Spleen (tissue), 11 donors: Measurements from ENCODE around the gene FKRP. TPM values are rescaled to one million over a fixed set of nuclear protein-coding genes. Genes with fewer than 3 reads are reported as not detected.

Experiments used
- DNase-seq: peaks from one replicate; pipeline ENCODE4 v3.0.0-alpha.2; 2020
- H3K27ac ChIP-seq, 8 donors: fragments of 200-600 bp; sonication (generic) in 7 of 8; 1 replicate in 4 of 8; 2 replicates in 4 of 8; pipeline versions ENCODE4 v1.5.0 to v1.8.0; 2016 to 2021; ENCODE audit warnings: inconsistent platforms in 4 of 8, mild to moderate bottlenecking in 4 of 8, moderate library complexity in 1 of 8
- H3K27me3 ChIP-seq, 7 donors: fragments of 200-600 bp; sonication (generic) in 6 of 7; replicated peaks in 1 of 7; 1 replicate in 4 of 7; 2 replicates in 3 of 7; pipeline versions ENCODE4 v1.5.0 to v1.8.0; 2016 to 2021; ENCODE audit warnings: inconsistent platforms in 3 of 7, mild to moderate bottlenecking in 1 of 7
- H3K36me3 ChIP-seq, 6 donors: fragments of 200-600 bp; sonication (generic) in 5 of 6; 1 replicate in 4 of 6; 2 replicates in 2 of 6; pipeline versions ENCODE4 v1.5.0 to v1.8.0; 2016 to 2021; ENCODE audit warnings: inconsistent platforms in 2 of 6
- H3K4me1 ChIP-seq, 6 donors: fragments of 200-600 bp; sonication (generic) in 5 of 6; 1 replicate in 3 of 6; 2 replicates in 3 of 6; pipeline versions ENCODE4 v1.5.0 to v1.8.0; 2016 to 2021; ENCODE audit warnings: inconsistent platforms in 3 of 6
- H3K4me3 ChIP-seq, 8 donors: fragments of 200-600 bp; sonication (generic) in 7 of 8; 1 replicate in 4 of 8; 2 replicates in 4 of 8; pipeline versions ENCODE4 v1.5.0 to v1.8.0; 2016 to 2021; ENCODE audit warnings: inconsistent platforms in 4 of 8, mild to moderate bottlenecking in 4 of 8, moderate library complexity in 2 of 8
- H3K9me3 ChIP-seq, 8 donors: fragments of 200-600 bp; sonication (generic) in 7 of 8; 1 replicate in 4 of 8; 2 replicates in 4 of 8; pipeline versions ENCODE4 v1.5.0 to v1.8.0; 2016 to 2021; ENCODE audit warnings: inconsistent platforms in 4 of 8
- CTCF ChIP-seq, 11 experiments: fragments of 200-600 bp in 7 of 11; fragments of 450-650 bp in 4 of 11; sonication (generic) in 4 of 11; IDR thresholded peaks in 8 of 11; conservative IDR thresholded peaks in 3 of 11; 1 replicate in 7 of 11; 2 replicates in 4 of 11; pipeline versions ENCODE4 v1.4.0 to v1.8.0; 2016 to 2021; ENCODE audit warnings: antibody characterized with exemption in 11 of 11, inconsistent platforms in 4 of 11, mild to moderate bottlenecking in 1 of 11
- POLR2A ChIP-seq, 3 donors: fragments of 450-650 bp; IDR thresholded peaks; one replicate each; pipeline ENCODE4 v1.5.1; 2017; ENCODE audit warnings: antibody characterized with exemption in 3 of 3, mild to moderate bottlenecking in 1 of 3
- POLR2AphosphoS5 ChIP-seq, 3 donors: sonication (generic); formaldehyde crosslinking; IDR thresholded peaks; one replicate each; pipeline ENCODE4 v1.5.1; 2017; ENCODE audit warnings: antibody characterized with exemption in 3 of 3
- WGBS, 5 donors: extraction: QIAGEN DNeasy Blood & Tissue Kit in 3 of 5; methylation state at CpG; one replicate each; pipeline versions ENCODE4 v1.1.5 to v1.1.7; 2013 to 2018; 5-methylcytosine and 5-hydroxymethylcytosine counted together
- intact Hi-C: fragments of 100-400 bp; cut with DNase I; formaldehyde crosslinking; loops from one replicate; pipeline ENCODE4 v1.15.0; 2023; ENCODE audit warnings: low total_unique reads
- polyA plus RNA-seq, 3 donors: library from polyadenylated mRNA; stranded (reverse); fragments of 200-250 nt; gene quantifications; one replicate each; pipeline ENCODE4 v1.2.1, GENCODE V29; 2013
- total RNA-seq, 7 donors: library from RNA; depleted of rRNA in 3 of 7; stranded (reverse); fragments of >200 nt in 3 of 7; fragmentation: NEBNext Ultra II Directional in 4 of 7; extraction: Animal tissue kit (Norgen Biotek cat#: 25700) in 4 of 7; gene quantifications; one replicate each; pipeline versions ENCODE4 v1.1.0 to v1.2.1, GENCODE V29; 2016 to 2021
- donor health status: healthy with polysubstance abuse.
- donor health status: DM: no; HTN: no; CAD: no; lungs with moderate emphysema.
- donor health status: DM: no; HTN: no; CAD: no.
- donor health status: Bipolar disorder and iron deficiency.
- donor health status: healthy.
- donor health status: DM: no; HTN: no; CAD: no.
- donor health status: DM: yes; HTN: yes; CAD: no.

The FKRP gene
- total and polyA plus RNA-seq, 10 donors, result 5.3 to 24.8 (median 18.8) TPM

GRCh38 chr19:46791944-46792343 is 46.1 kb downstream of the FKRP start:
- Histone ChIP-seq H3K27me3 (no peaks in the 10 kb centered on the region), H3K4me1 (peaks cover 5 to 38% (median 18%) of the 10 kb centered on the region in 6 donors), H3K27ac (peak overlapping the region in 3 of 8 donors; percentile 16 to 44 (median 38)), H3K9me3 (no peaks in the 10 kb centered on the region), H3K4me3 (no peak overlapping the region), H3K36me3 (no peaks in the 10 kb centered on the region)
- DNase-seq, result no peak
- intact Hi-C loops, result no loop called here
- TF ChIP-seq CTCF (IDR thresholded peaks at IDR 0.05 in 8 of 11, conservative IDR thresholded peaks at IDR 0.05 in 3 of 11) (no peak), POLR2A (IDR thresholded peaks at IDR 0.05) (no peak), POLR2AphosphoS5 (IDR thresholded peaks at IDR 0.05) (no peak)
- 12 to 33% (median 19%) methylated on average over 5 of the region's 5 CpGs for WGBS, 5 donors

DNA sequence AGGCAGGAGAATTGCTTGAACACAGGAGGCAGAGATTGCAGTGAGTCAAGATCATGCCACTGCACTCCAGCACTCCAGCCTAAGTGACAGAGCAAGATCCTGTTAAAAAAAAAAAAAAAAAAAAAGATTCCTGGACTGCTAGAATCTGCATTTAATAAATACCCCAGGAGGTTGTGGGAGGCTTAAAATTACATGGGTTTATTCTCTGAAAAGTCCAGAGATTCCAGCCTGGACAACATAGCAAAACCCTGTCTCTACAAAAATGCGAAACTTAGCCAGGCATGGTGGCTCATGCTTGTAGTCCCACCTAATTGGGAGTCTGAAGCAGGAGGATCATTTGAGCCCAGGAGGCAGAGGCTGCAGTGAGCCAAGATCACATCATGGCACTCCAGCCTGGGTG is 52.0 kb downstream of the FKRP start:
- DNase-seq, result no peak
- H3K27me3 ChIP-seq, result no peaks in the 10 kb centered on the region
- H3K4me3 ChIP-seq, result no peak overlapping the region
- no peaks in the 10 kb centered on the region for H3K36me3 ChIP-seq
- H3K4me1 ChIP-seq, result no peaks in the 10 kb centered on the region
- no peak overlapping the region for H3K27ac ChIP-seq
- H3K9me3 ChIP-seq, result no peaks in the 10 kb centered on the region
- TF ChIP-seq POLR2AphosphoS5 (IDR thresholded peaks at IDR 0.05) (no peak), CTCF (IDR thresholded peaks at IDR 0.05 in 8 of 11, conservative IDR thresholded peaks at IDR 0.05 in 3 of 11) (no peak), POLR2A (IDR thresholded peaks at IDR 0.05) (no peak)
- WGBS, 5 donors, result 90 to 100% (median 93%) methylated on average over 1 of the region's 1 CpG
- intact Hi-C loops, result no loop called here

DNA sequence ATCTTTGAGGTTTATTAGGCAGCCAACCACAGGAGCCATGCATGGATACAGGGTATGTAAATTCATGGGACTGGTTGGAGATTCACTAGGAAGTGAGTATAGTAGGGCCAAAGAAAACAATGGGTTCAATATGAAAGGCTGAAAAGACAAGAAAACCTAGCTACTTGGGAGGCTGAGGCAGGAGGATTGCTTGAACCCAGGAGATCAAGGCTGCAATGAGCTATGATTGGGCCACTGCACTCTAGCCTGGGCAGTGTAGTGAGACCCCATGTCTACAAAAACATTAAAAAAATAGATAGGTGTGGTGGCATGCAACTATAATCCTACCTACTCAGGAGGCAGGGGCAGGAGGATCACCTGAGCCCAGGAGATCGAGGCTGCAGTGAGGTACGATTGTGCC is 52.9 kb downstream of the FKRP start:
- DNase-seq, result no peak
- TF ChIP-seq CTCF (IDR thresholded peaks at IDR 0.05 in 8 of 11, conservative IDR thresholded peaks at IDR 0.05 in 3 of 11) (no peak), POLR2A (IDR thresholded peaks at IDR 0.05) (no peak), POLR2AphosphoS5 (IDR thresholded peaks at IDR 0.05) (no peak)
- H3K27ac ChIP-seq, result no peak overlapping the region
- H3K4me3 ChIP-seq, result no peak overlapping the region
- H3K9me3 ChIP-seq, result no peaks in the 10 kb centered on the region
- no peaks in the 10 kb centered on the region for H3K27me3 ChIP-seq
- H3K4me1 ChIP-seq, result no peaks in the 10 kb centered on the region
- H3K36me3 ChIP-seq, result no peaks in the 10 kb centered on the region
- WGBS, 5 donors, result 90 to 98% (median 96%) methylated on average over 2 of the region's 2 CpGs
- intact Hi-C loops, result no loop called here

DNA sequence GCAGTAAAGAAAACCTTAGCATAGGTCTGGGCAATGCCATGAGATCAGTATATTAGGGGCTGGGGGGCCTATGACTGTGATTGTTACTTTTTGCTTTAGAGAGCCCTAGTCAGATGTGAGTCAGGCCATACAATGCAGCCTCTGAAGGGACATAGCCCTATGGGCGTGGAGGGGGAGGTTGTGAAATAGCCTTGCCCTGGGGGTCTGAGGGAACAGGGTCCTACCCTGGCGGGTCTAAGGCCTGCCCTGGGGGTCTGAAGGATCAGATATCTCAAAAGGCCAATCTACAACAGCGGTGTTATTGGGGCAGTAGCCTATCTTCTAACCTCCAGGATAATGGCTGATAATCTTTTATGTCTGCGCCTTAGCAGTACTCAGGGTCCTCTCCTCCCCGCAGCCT is 56.3 kb downstream of the FKRP start:
- WGBS, 5 donors, result 92 to 97% (median 94%) methylated on average over 5 of the region's 5 CpGs
- no peak overlapping the region for H3K4me3 ChIP-seq

More for the DNA sequence above, 56.3 kb downstream of the FKRP start:
- intact Hi-C loops, result no loop called here
- Histone ChIP-seq H3K9me3 (no peaks in the 10 kb centered on the region), H3K4me1 (no peaks in the 10 kb centered on the region), H3K36me3 (no peaks in the 10 kb centered on the region), H3K27ac (no peak overlapping the region), H3K27me3 (no peaks in the 10 kb centered on the region)
- DNase-seq, result no peak
- no peak for TF ChIP-seq POLR2A (IDR thresholded peaks at IDR 0.05)
- TF ChIP-seq POLR2AphosphoS5 (IDR thresholded peaks at IDR 0.05), result no peak
- TF ChIP-seq CTCF (IDR thresholded peaks at IDR 0.05 in 8 of 11, conservative IDR thresholded peaks at IDR 0.05 in 3 of 11), result no peak
